HEK293 (cell line): ENCODE measurements around the gene TBC1D12.

Experiments used
- BCL11B ChIP-seq: fragments of 450-650 bp; formaldehyde crosslinking; IDR thresholded peaks from 2 replicates; pipeline ENCODE4 v1.5.1; 2016; ENCODE audit warnings: low read depth, missing biosample characterization, missing genetic modification characterization
- KLF1 ChIP-seq: fragments of 450-650 bp; formaldehyde crosslinking; IDR thresholded peaks from 2 replicates; pipeline ENCODE4 v1.5.1; 2016; ENCODE audit warnings: missing biosample characterization, missing genetic modification characterization
- KLF16 ChIP-seq: fragments of 450-650 bp; formaldehyde crosslinking; IDR thresholded peaks from 2 replicates; pipeline ENCODE4 v1.5.1; 2017; ENCODE audit warnings: missing biosample characterization, missing genetic modification characterization
- OSR2 ChIP-seq: fragments of 450-650 bp; formaldehyde crosslinking; IDR thresholded peaks from 2 replicates; pipeline ENCODE4 v1.5.1; 2016; ENCODE audit warnings: missing biosample characterization, missing genetic modification characterization
- SCRT1 ChIP-seq: fragments of 450-650 bp; formaldehyde crosslinking; IDR thresholded peaks from 2 replicates; pipeline ENCODE4 v1.5.1; 2016; ENCODE audit warnings: missing biosample characterization, missing genetic modification characterization, borderline replicate concordance
- TCF7L2 ChIP-seq: IDR thresholded peaks from 2 replicates; pipeline ENCODE4 v1.6.1; 2011; ENCODE audit warnings: low read depth, mild to moderate bottlenecking, inconsistent platforms, low read length, moderate library complexity, borderline replicate concordance
- ZBTB21 ChIP-seq: fragments of 450-650 bp; formaldehyde crosslinking; IDR thresholded peaks from 2 replicates; pipeline ENCODE4 v1.5.1; 2017; ENCODE audit warnings: missing biosample characterization, missing genetic modification characterization
- ZEB2 ChIP-seq: fragments of 450-650 bp; formaldehyde crosslinking; IDR thresholded peaks from 2 replicates; pipeline ENCODE4 v1.5.1; 2016; ENCODE audit warnings: missing biosample characterization, missing genetic modification characterization
- ZFP3 ChIP-seq: fragments of 450-650 bp; formaldehyde crosslinking; IDR thresholded peaks from 2 replicates; pipeline ENCODE4 v1.5.1; 2016; ENCODE audit warnings: low read depth, missing biosample characterization, missing genetic modification characterization
- ZNF16 ChIP-seq: fragments of 450-650 bp; formaldehyde crosslinking; IDR thresholded peaks from 2 replicates; pipeline ENCODE4 v1.5.1; 2016; ENCODE audit warnings: low read depth, missing biosample characterization, missing genetic modification characterization
- ZNF174 ChIP-seq: fragments of 450-650 bp; formaldehyde crosslinking; IDR thresholded peaks from 2 replicates; pipeline ENCODE4 v1.5.0; 2017; ENCODE audit warnings: missing biosample characterization, mild to moderate bottlenecking, missing genetic modification characterization
- ZNF2 ChIP-seq: fragments of 450-650 bp; formaldehyde crosslinking; IDR thresholded peaks from 2 replicates; pipeline ENCODE4 v1.5.1; 2016; ENCODE audit warnings: missing biosample characterization, missing genetic modification characterization
- ZNF202 ChIP-seq: fragments of 450-650 bp; formaldehyde crosslinking; IDR thresholded peaks from 2 replicates; pipeline ENCODE4 v1.5.1; 2016; ENCODE audit warnings: missing biosample characterization, missing genetic modification characterization, borderline replicate concordance
- ZNF211 ChIP-seq: fragments of 450-650 bp; formaldehyde crosslinking; IDR thresholded peaks from 2 replicates; pipeline ENCODE4 v1.5.1; 2016; ENCODE audit warnings: low read depth, missing biosample characterization, missing genetic modification characterization
- ZNF214 ChIP-seq: fragments of 450-650 bp; formaldehyde crosslinking; IDR thresholded peaks from 2 replicates; pipeline ENCODE4 v1.5.1; 2017; ENCODE audit warnings: missing biosample characterization, mild to moderate bottlenecking, missing genetic modification characterization, borderline replicate concordance
- ZNF24 ChIP-seq: fragments of 450-650 bp; formaldehyde crosslinking; IDR thresholded peaks from 2 replicates; pipeline ENCODE4 v1.5.1; 2016; ENCODE audit warnings: missing biosample characterization, missing genetic modification characterization
- ZNF302 ChIP-seq: fragments of 450-650 bp; formaldehyde crosslinking; IDR thresholded peaks from 2 replicates; pipeline ENCODE4 v1.5.1; 2016; ENCODE audit warnings: missing biosample characterization, missing genetic modification characterization, low read depth
- ZNF311 ChIP-seq: fragments of 450-650 bp; formaldehyde crosslinking; IDR thresholded peaks from 2 replicates; pipeline ENCODE4 v1.5.1; 2017; ENCODE audit warnings: missing biosample characterization, missing genetic modification characterization, borderline replicate concordance
- ZNF335 ChIP-seq: fragments of 450-650 bp; formaldehyde crosslinking; conservative IDR thresholded peaks from 2 replicates; pipeline ENCODE4 v1.5.1; 2016; ENCODE audit warnings: missing biosample characterization, missing genetic modification characterization
- ZNF350 ChIP-seq: fragments of 450-650 bp; formaldehyde crosslinking; IDR thresholded peaks from 2 replicates; pipeline ENCODE4 v1.5.0; 2017; ENCODE audit warnings: missing biosample characterization, mild to moderate bottlenecking, missing genetic modification characterization
- ZNF404 ChIP-seq: fragments of 450-650 bp; formaldehyde crosslinking; IDR thresholded peaks from 2 replicates; pipeline ENCODE4 v1.5.1; 2017; ENCODE audit warnings: missing biosample characterization, missing genetic modification characterization
- ZNF501 ChIP-seq: fragments of 450-650 bp; formaldehyde crosslinking; IDR thresholded peaks from 2 replicates; pipeline ENCODE4 v1.5.1; 2016; ENCODE audit warnings: missing biosample characterization, missing genetic modification characterization
- ZNF510 ChIP-seq: fragments of 450-650 bp; formaldehyde crosslinking; IDR thresholded peaks from 2 replicates; pipeline ENCODE4 v1.5.1; 2018; ENCODE audit warnings: mild to moderate bottlenecking, missing genetic modification characterization, missing biosample characterization; ENCODE audit not compliant: insufficient replicate concordance
- ZNF549 ChIP-seq: fragments of 450-650 bp; IDR thresholded peaks from 2 replicates; pipeline ENCODE4 v1.5.1; 2018; ENCODE audit warnings: missing biosample characterization, missing genetic modification characterization, mild to moderate bottlenecking, inconsistent platforms, moderate library complexity
- ZNF558 ChIP-seq: fragments of 450-650 bp; formaldehyde crosslinking; IDR thresholded peaks from 2 replicates; pipeline ENCODE4 v1.5.1; 2016; ENCODE audit warnings: missing biosample characterization, missing genetic modification characterization
- ZNF600 ChIP-seq: fragments of 450-650 bp; formaldehyde crosslinking; IDR thresholded peaks from 2 replicates; pipeline ENCODE4 v1.5.1; 2016; ENCODE audit warnings: missing biosample characterization, missing genetic modification characterization
- ZNF777 ChIP-seq: fragments of 450-650 bp; formaldehyde crosslinking; IDR thresholded peaks from 2 replicates; pipeline ENCODE4 v1.5.1; 2017; ENCODE audit warnings: missing biosample characterization, missing genetic modification characterization, borderline replicate concordance
- ZSCAN16 ChIP-seq: fragments of 450-650 bp; formaldehyde crosslinking; IDR thresholded peaks from 2 replicates; pipeline ENCODE4 v1.5.1; 2016; ENCODE audit warnings: missing biosample characterization, missing genetic modification characterization
- TF ChIP-seq, protein P1 (sequence below): fragments of 450-650 bp; formaldehyde crosslinking; IDR thresholded peaks from 2 replicates; pipeline ENCODE4 v1.5.1; 2017; ENCODE audit warnings: missing biosample characterization, missing genetic modification characterization
- TF ChIP-seq, protein P2 (sequence below): fragments of 450-650 bp; formaldehyde crosslinking; IDR thresholded peaks from 2 replicates; pipeline ENCODE4 v1.5.1; 2016; ENCODE audit warnings: missing biosample characterization, missing genetic modification characterization
- TF ChIP-seq, protein P3 (sequence below): fragments of 450-650 bp; formaldehyde crosslinking; IDR thresholded peaks from 2 replicates; pipeline ENCODE4 v1.5.1; 2016; ENCODE audit warnings: missing biosample characterization, missing genetic modification characterization
- TF ChIP-seq, protein P4 (sequence below): fragments of 450-650 bp; formaldehyde crosslinking; IDR thresholded peaks from 2 replicates; pipeline ENCODE4 v1.5.1; 2017; ENCODE audit warnings: missing biosample characterization, missing genetic modification characterization
- TF ChIP-seq, protein P5 (sequence below): fragments of 450-650 bp; formaldehyde crosslinking; IDR thresholded peaks from 2 replicates; pipeline ENCODE4 v1.5.1; 2016; ENCODE audit warnings: missing biosample characterization, missing genetic modification characterization, low read depth
- TF ChIP-seq, protein P6 (sequence below): fragments of 450-650 bp; formaldehyde crosslinking; IDR thresholded peaks from 2 replicates; pipeline ENCODE4 v1.5.1; 2016; ENCODE audit warnings: missing biosample characterization, missing genetic modification characterization

Gene TBC1D12

DNA sequence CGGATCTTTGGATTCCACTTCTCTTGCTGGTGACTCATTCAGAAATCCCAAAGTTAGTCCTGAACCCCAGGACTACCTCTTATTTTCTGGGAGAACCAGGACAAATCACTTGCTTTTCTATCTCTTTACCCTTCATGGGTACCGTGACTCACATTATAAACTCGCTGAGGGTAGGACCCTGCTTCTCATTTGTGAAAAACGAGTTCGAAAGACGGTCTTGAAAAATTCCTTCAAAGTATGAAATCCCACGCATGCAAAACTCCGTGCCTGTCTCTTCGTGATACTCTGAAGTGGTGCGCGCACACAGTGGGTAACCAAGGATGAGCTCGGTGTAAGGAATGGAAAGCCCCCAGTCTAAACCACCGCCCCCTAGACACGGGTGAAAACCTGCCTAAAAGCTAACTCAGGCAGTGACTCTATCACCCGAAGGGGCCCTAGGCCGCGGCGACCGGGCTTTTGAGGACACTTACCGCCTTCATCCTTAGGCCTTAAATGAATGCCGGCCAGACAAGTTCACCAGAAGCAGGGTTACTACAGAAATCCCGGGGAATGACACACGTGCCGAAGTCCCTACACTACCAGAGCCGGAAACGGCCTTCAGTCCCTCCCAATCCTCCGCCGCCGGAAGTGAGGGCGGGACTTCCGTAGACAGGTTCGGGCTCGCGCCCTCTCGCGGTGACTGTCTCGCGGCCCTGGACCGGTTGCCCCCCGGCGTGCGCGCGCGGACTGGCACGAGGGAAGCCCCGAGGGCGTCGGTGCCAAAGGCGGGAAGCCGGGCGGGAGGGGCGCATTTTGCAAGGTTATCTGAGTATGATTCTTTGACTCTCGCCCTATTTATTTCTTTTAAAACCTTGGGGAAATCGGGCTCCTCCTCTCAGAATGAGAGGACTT is 39.7 kb upstream of the TBC1D12 start, which contains the start of gene NOC3L (continued):
- TF ChIP-seq, protein P1, sequence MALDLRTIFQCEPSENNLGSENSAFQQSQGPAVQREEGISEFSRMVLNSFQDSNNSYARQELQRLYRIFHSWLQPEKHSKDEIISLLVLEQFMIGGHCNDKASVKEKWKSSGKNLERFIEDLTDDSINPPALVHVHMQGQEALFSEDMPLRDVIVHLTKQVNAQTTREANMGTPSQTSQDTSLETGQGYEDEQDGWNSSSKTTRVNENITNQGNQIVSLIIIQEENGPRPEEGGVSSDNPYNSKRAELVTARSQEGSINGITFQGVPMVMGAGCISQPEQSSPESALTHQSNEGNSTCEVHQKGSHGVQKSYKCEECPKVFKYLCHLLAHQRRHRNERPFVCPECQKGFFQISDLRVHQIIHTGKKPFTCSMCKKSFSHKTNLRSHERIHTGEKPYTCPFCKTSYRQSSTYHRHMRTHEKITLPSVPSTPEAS (tag by site-specific recombination) = no peak
- TF ChIP-seq ZSCAN16 (tag by site-specific recombination) = no peak
- TF ChIP-seq ZNF24 (tag by site-specific recombination) = peak; percentile 72; the same call in 1 of the 2 replicates
- no peak for TF ChIP-seq ZNF404
- no peak for TF ChIP-seq ZNF174 (tag by site-specific recombination)
- TF ChIP-seq ZNF2 (tag by site-specific recombination) = no peak
- TF ChIP-seq BCL11B (tag by site-specific recombination) = no peak
- TF ChIP-seq ZNF214 (tag by site-specific recombination) = no peak
- TF ChIP-seq TCF7L2 = no peak
- TF ChIP-seq, protein P2, sequence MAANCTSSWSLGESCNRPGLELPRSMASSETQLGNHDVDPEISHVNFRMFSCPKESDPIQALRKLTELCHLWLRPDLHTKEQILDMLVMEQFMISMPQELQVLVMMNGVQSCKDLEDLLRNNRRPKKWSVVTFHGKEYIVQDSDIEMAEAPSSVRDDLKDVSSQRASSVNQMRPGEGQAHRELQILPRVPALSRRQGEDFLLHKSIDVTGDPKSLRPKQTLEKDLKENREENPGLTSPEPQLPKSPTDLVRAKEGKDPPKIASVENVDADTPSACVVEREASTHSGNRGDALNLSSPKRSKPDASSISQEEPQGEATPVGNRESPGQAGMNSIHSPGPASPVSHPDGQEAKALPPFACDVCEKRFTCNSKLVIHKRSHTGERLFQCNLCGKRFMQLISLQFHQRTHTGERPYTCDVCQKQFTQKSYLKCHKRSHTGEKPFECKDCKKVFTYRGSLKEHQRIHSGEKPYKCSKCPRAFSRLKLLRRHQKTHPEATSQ = no peak
- TF ChIP-seq, protein P3, sequence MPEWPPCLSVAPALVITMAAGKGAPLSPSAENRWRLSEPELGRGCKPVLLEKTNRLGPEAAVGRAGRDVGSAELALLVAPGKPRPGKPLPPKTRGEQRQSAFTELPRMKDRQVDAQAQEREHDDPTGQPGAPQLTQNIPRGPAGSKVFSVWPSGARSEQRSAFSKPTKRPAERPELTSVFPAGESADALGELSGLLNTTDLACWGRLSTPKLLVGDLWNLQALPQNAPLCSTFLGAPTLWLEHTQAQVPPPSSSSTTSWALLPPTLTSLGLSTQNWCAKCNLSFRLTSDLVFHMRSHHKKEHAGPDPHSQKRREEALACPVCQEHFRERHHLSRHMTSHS (tag by site-specific recombination) = no peak
- peak; percentile 97 for TF ChIP-seq ZEB2 (tag by site-specific recombination)
- TF ChIP-seq, protein P4, sequence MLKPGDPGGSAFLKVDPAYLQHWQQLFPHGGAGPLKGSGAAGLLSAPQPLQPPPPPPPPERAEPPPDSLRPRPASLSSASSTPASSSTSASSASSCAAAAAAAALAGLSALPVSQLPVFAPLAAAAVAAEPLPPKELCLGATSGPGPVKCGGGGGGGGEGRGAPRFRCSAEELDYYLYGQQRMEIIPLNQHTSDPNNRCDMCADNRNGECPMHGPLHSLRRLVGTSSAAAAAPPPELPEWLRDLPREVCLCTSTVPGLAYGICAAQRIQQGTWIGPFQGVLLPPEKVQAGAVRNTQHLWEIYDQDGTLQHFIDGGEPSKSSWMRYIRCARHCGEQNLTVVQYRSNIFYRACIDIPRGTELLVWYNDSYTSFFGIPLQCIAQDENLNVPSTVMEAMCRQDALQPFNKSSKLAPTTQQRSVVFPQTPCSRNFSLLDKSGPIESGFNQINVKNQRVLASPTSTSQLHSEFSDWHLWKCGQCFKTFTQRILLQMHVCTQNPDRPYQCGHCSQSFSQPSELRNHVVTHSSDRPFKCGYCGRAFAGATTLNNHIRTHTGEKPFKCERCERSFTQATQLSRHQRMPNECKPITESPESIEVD (tag by site-specific recombination) = no peak
- no peak for TF ChIP-seq SCRT1 (tag by site-specific recombination)
- TF ChIP-seq KLF16 = peak; percentile 53; the same call in 1 of the 2 replicates
- TF ChIP-seq ZNF16 (tag by site-specific recombination) = no peak
- no peak for TF ChIP-seq ZNF549 (tag by site-specific recombination)
- no peak for TF ChIP-seq ZNF558 (tag by site-specific recombination)
- peak; percentile 95 for TF ChIP-seq ZNF335 (tag by site-specific recombination)
- TF ChIP-seq ZNF501 (tag by site-specific recombination) = peak; percentile 96
- TF ChIP-seq ZNF302 = no peak
- TF ChIP-seq OSR2 (tag by site-specific recombination) = no peak
- TF ChIP-seq ZNF211 (tag by site-specific recombination) = no peak
- no peak for TF ChIP-seq ZNF202 (tag by site-specific recombination)
- TF ChIP-seq, protein P5, sequence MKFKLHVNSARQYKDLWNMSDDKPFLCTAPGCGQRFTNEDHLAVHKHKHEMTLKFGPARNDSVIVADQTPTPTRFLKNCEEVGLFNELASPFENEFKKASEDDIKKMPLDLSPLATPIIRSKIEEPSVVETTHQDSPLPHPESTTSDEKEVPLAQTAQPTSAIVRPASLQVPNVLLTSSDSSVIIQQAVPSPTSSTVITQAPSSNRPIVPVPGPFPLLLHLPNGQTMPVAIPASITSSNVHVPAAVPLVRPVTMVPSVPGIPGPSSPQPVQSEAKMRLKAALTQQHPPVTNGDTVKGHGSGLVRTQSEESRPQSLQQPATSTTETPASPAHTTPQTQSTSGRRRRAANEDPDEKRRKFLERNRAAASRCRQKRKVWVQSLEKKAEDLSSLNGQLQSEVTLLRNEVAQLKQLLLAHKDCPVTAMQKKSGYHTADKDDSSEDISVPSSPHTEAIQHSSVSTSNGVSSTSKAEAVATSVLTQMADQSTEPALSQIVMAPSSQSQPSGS = no peak
- TF ChIP-seq ZNF777 = no peak
- no peak for TF ChIP-seq ZFP3 (tag by site-specific recombination)
- TF ChIP-seq ZNF600 (tag by site-specific recombination) = peak; percentile 74; the same call in 1 of the 2 replicates
- no peak for TF ChIP-seq ZNF510 (tag by site-specific recombination)
- no peak for TF ChIP-seq ZNF350 (tag by site-specific recombination)
- TF ChIP-seq ZNF311 (tag by site-specific recombination) = no peak
- TF ChIP-seq ZBTB21 (tag by site-specific recombination) = peak; percentile 42; the same call in 1 of the 2 replicates
- TF ChIP-seq, protein P6, sequence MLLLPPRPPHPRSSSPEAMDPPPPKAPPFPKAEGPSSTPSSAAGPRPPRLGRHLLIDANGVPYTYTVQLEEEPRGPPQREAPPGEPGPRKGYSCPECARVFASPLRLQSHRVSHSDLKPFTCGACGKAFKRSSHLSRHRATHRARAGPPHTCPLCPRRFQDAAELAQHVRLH = no peak; the same call in 1 of the 2 replicates
- TF ChIP-seq KLF1 = peak; percentile 62
